ENCODE measurements around the gene DMWD.

GRCh38 chr19:45752639-45753038, 40.0 kb downstream of the DMWD start:
- no peak for TF ChIP-seq CTCF (IDR thresholded peaks at IDR 0.05)
- TF ChIP-seq EZH2 (IDR thresholded peaks at IDR 0.05; ENCODE audit: borderline replicate concordance, insufficient read depth, low read depth, low read length, poor library complexity, severe bottlenecking) = no peak
